Colon (tissue), 2 donors: Measurements from ENCODE around the gene PGC.

ENCODE experiments used
- FAIRE-seq: peaks from 2 replicates; lab custom pipeline; 2012; peaks lifted over from hg19 to GRCh38; lab: Jason Lieb, UNC
- donor health status: control.
- donor health status: control.

PGC gene

DNA sequence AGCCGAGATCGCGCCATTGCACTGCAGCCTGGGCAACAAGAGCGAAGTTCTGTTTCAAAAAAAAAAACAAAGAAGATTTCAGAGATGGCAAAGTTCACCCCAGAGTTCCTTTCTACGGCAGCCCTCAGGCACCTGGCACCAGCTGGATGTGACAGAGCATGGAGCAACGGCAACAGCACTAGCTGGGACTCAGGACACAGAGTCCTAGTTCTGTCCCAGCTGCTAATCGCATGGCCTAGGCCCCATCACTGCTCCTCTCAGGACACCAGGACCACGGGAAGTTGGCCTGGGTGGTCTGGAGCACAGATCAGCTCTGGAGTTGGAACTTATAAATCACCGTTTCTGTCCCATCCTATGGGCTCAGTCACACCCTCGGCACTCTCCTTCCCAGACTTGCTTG lies 1.1 kb downstream of the PGC start:
- FAIRE-seq, result no peak

DNA sequence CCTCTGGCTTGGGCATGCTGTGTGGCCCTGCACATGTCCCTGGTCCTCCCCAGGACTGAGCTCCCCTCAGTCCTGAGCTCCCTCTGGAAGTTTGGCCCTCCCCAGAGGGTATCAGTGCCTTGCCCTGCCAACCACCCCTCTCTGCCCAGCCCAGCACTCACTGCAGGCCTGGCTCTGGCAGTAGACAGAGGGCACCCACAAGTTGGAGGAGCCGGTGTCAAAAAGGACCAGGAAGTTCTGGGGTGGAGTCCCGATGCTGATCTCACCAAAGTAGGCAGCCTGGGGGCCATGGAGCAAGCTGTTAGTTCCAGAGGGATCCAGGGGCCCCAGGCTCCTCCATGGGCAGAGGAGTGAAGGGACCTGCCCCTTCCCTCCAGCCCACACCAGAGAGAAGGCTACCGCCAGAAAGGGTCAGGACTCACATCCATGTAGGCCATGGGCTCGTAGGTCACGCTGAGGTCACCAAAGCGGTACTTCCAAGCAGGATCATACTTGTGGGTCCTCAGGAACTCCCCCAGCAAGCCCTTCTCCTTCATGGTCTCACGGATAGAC lies 2.9 kb downstream of the PGC start:
- FAIRE-seq, result no peak

GRCh38 chr6:41743406-41744235 lies 3.6 kb downstream of the PGC start:
- FAIRE-seq, result no peak

GRCh38 chr6:41741625-41742490 lies 5.3 kb downstream of the PGC start:
- FAIRE-seq, result no peak

DNA sequence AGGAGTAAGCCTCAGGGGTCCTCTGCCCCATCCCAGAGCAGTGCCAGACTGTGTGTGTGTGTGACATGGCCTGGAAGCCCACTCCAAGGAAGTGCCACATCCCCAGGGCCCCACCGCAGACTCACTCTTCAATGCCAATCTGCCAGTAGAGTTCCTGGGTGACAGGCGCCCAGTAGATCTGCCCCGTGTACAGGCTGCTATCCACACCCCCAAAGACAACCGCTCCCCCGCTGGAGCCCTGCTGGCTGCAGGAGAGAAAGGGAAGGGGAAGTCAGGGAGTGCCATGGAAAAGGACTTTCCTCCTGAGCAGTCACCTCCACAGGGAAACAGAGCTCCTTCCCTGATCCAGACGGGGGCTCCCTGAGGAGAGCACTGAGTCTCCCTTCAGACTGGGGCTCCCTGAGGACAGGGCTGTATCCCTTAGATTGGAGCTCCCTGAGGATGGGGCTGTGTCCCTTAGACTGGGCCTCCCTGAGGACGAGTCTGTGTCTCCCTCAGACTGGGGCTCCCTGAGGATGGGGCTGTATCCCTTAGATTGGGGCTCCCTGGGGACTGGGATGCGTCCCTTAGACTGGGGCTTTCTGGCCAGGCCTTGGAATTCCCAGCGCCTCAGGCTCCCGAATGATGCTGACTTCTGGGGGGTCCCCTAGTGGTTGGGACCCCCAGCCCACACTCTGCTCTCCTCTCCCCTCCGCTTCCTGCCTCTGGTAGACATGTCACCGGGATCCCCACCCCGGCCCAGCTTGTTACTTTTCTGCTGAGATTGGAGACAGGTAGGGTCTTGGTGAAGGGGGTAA lies 6.6 kb downstream of the PGC start:
- FAIRE-seq, result no peak

- FAIRE-seq, result no peak
Measured at GRCh38 chr6:41739041-41739440, 8.2 kb downstream of the PGC start.

DNA sequence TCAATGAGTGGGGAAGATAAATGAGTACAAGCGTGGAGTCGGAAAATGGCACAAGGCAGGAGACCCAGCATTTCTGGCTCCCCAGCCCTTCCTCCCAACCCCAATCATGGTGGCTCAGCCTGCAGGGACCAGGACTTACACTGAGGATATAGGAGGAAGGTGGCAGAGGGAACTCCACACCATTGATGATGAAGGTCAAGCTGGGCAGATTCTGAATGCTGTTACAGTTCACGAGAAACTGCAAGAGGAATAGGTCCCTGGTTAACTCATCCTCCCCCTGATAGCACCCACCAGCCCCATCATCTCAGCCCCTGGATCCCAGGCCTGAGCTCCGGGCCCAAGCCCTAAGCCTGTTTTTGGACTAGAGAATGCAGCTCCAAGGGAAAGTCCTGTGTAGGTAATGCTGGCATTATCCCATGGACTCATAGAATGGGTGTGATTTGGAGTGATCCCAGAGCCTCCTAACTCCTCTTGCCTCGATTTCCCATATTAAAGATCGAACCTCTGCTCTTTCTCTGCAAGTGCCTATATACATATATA lies 9.5 kb downstream of the PGC start:
- no peak for FAIRE-seq

GRCh38 chr6:41736800-41737555 lies 10.2 kb downstream of the PGC start:
- FAIRE-seq, result no peak

DNA sequence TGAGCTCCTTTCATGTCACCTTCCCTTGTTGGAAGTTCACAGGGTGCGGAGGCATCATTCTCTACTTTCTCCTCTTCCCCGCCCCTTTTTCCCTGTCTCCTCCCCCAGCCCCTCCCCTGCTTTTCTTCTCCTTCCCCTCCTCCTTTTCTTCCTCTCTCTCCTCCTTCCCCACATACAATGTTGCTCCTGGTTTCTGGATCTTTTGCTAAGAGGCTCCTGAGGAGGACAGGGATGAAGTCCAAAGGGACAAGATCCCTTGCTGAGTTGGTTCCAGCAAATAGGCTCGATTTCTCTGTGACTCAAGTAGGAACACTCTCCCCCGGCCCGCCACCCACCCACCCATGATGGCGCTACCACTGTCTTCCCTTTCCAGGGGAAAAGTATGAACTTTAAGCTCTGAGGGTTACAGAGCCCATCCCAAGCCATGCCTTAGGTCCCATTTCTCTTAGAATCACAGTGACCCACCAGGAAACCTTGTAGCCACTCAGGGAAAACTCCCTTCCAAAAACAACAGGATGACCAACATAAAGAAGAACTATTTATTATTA lies 10.9 kb downstream of the PGC start:
- FAIRE-seq, result no peak

- no peak for FAIRE-seq
Measured at GRCh38 chr6:41735427-41736185, 11.6 kb downstream of the PGC start, which contains the start of gene TFEB. Gene TFEB (minus strand): TSS chr6:41735608. CDS start chr6:41691213, 44,395 bp downstream.

- no peak for FAIRE-seq
Measured at GRCh38 chr6:41734666-41735426, 12.4 kb downstream of the PGC start.

- FAIRE-seq, result no peak
Measured at GRCh38 chr6:41733707-41734665, 13.2 kb downstream of the PGC start.

DNA sequence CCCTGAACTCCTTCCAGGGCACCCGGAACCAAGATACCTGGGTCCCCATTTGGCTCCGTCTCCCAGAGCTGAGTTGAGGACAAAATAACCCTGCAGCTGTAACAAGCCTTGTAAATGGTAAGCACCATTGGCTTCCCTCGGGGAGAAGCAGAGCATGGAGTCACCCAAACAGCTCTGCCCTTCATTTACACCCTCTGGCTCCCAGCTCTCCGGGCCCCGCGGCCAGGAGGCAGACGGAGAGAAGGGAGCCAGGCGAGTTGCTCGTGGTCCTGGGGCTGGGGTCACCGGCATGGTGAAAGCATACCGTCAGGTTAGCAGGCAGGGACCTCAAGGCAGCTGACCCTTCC lies 13.9 kb downstream of the PGC start:
- no peak for FAIRE-seq

DNA sequence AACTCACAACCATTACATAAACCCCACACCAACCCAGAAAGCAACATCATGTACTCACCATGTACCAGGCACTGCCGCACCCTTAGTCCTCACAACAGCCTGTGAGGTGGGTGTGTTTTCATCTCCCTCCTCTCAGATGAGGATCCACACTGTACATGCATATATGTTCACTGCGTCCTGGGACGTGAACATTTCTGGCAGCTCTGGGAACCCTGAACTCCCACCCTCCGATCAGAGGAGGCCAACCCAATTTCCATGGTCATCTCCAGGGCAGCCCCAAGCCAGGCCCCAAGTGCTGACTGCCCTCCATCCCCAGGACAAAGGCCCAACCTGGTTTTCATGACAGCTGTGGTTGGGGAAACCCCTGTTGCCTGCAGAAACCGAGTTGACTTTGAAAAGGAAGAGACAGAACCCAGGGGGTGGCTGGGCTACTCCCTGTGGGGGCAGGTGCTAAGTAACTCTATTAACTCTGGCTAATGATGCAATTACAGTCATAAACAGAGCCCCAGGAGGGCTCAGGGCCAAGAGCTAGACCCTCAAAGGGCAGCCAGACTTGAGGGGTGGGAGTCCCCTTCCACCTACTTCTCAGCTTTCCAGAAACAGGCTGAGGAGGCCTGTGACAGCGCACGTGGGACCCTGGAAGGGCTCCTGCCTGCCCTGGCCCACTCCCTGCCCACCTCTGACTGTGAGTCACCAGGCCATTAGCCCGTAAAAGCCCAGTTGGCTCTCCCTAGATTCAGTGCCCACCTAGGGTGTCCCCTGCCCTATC lies 14.4 kb downstream of the PGC start:
- no peak for FAIRE-seq

GRCh38 chr6:41732149-41732548 lies 15.0 kb downstream of the PGC start:
- no peak for FAIRE-seq

- FAIRE-seq, result no peak
Measured at GRCh38 chr6:41731561-41732086, 15.6 kb downstream of the PGC start.
